Kidney epithelial cell (primary cell): ENCODE measurements around the gene SLC38A6. TPM values are rescaled to one million over a fixed set of nuclear protein-coding genes. Genes with fewer than 3 reads are reported as not detected.

ENCODE experiments used
- DNase-seq: peaks from one replicate; pipeline ENCODE4 v3.0.0-alpha.2; 2010; ENCODE audit warnings: low read depth
- H3K27me3 ChIP-seq: 2 replicates; pipeline ENCODE4 v1.6.0; 2011; ENCODE audit warnings: low read length; ENCODE audit not compliant: control insufficient read depth, insufficient read depth
- H3K36me3 ChIP-seq: 2 replicates; pipeline ENCODE4 v1.5.1; 2011; ENCODE audit warnings: low read length; ENCODE audit not compliant: control insufficient read depth, insufficient read depth
- H3K4me3 ChIP-seq: 2 replicates; pipeline ENCODE4 v1.5.1; 2011; ENCODE audit warnings: low read depth, mild to moderate bottlenecking, control low read depth, low read length
- total RNA-seq: library from RNA; depleted of rRNA; stranded (reverse); fragments of >200 nt; gene quantifications from 2 replicates; pipeline ENCODE4 v1.2.3, GENCODE V29; 2015
- TF ChIP-seq, protein P1 (sequence below): IDR thresholded peaks from 2 replicates; pipeline ENCODE4 v1.5.1; 2011; ENCODE audit warnings: mild to moderate bottlenecking, moderate library complexity, low read length, control low read depth, inconsistent platforms; ENCODE audit not compliant: insufficient read depth, poor library complexity, severe bottlenecking

Gene SLC38A6
- total RNA-seq, 1 donor from 2014 or later, result 16.2 TPM

GRCh38 chr14:61099216-61099835 lies 118.3 kb downstream of the SLC38A6 start:
- Histone ChIP-seq H3K27me3 (no peaks in the 10 kb centered on the region), H3K36me3 (no peaks in the 10 kb centered on the region), H3K4me3 (no peak overlapping the region)
- TF ChIP-seq, protein P1, sequence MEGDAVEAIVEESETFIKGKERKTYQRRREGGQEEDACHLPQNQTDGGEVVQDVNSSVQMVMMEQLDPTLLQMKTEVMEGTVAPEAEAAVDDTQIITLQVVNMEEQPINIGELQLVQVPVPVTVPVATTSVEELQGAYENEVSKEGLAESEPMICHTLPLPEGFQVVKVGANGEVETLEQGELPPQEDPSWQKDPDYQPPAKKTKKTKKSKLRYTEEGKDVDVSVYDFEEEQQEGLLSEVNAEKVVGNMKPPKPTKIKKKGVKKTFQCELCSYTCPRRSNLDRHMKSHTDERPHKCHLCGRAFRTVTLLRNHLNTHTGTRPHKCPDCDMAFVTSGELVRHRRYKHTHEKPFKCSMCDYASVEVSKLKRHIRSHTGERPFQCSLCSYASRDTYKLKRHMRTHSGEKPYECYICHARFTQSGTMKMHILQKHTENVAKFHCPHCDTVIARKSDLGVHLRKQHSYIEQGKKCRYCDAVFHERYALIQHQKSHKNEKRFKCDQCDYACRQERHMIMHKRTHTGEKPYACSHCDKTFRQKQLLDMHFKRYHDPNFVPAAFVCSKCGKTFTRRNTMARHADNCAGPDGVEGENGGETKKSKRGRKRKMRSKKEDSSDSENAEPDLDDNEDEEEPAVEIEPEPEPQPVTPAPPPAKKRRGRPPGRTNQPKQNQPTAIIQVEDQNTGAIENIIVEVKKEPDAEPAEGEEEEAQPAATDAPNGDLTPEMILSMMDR, result no peak
- DNase-seq, result no peak

DNA sequence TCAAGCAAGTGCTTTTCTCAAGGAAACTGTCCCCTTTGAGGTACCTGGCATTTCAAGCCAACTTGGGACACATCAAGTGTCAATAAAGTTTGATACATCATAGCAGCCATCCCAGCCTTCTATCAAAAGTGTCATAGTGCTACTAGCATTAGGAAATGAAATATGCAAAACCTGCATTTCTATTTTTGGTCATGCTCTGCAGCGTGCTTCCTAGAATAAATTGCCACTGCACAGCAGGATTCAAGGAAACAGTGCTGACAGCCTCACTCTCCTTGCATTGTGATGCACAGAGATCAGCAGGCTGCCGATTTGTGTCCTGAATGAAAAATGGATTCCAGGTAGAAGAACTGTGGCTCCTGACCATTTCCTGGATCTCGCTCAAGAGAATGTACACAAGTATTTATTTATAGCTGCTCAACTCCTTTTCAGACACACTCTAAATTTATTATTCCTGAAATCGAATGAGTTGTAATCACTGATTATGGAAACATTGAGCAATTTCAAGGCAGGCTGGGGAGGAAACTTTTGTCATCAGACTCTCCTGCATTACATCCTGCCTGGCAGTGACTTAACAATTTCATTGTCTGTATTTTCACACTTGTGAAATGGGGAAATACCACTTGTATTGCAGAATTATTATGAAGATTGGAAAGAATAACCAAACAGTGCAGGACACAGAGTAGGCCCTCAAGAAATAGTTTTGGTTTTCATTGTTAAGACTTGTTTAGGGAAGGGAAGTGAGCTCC lies 120.9 kb downstream of the SLC38A6 start:
- Histone ChIP-seq H3K4me3 (no peak overlapping the region), H3K36me3 (no peaks in the 10 kb centered on the region), H3K27me3 (no peaks in the 10 kb centered on the region)
- no peak for DNase-seq
- TF ChIP-seq, protein P1, result no peak

Other genes with a start within 250 kb of the SLC38A6 start
- gene MNAT1, start 246.5 kb upstream of the SLC38A6 start, total RNA-seq, result 37.0 and 49.2 TPM in 2 replicates
- 8.5 and 19.0 TPM in 2 replicates for gene TRMT5, start 166 bp upstream of the SLC38A6 start, total RNA-seq